LoVo (cell line): Measurements from ENCODE around the gene DCLK1.
"Not testable (repeated sequence)": the region's sequence is repeated elsewhere in the genome, so short reads cannot be mapped to it uniquely, and the experiment has no call there.

ENCODE experiments used
- DNase-seq: peaks from one replicate; pipeline ENCODE4 v3.0.0-alpha.2; 2016; ENCODE audit warnings: low spot score

DCLK1 gene

GRCh38 chr13:35984776-35985453 lies 146.3 kb downstream of the DCLK1 start:
- no peak for DNase-seq

- no peak for DNase-seq
Observed at GRCh38 chr13:35984287-35984686, 146.9 kb downstream of the DCLK1 start.

- DNase-seq: not testable (repeated sequence)
Observed at GRCh38 chr13:35983703-35984102, 147.5 kb downstream of the DCLK1 start.

GRCh38 chr13:35983206-35983605 lies 148.0 kb downstream of the DCLK1 start:
- DNase-seq: no peak

- DNase-seq: no peak
Observed at GRCh38 chr13:35979361-35979951, 151.7 kb downstream of the DCLK1 start.

GRCh38 chr13:35978607-35979316 lies 152.4 kb downstream of the DCLK1 start:
- DNase-seq: peak; percentile 10

- no peak for DNase-seq
Observed at GRCh38 chr13:35977060-35977459, 154.1 kb downstream of the DCLK1 start.

- no peak for DNase-seq
Observed at GRCh38 chr13:35976126-35976525, 155.1 kb downstream of the DCLK1 start.

GRCh38 chr13:35966951-35967350 lies 164.2 kb downstream of the DCLK1 start:
- DNase-seq: not testable (repeated sequence)

- no peak for DNase-seq
Observed at GRCh38 chr13:35966024-35966423, 165.2 kb downstream of the DCLK1 start.

GRCh38 chr13:35965226-35965927 lies 165.8 kb downstream of the DCLK1 start:
- no peak for DNase-seq

GRCh38 chr13:35964863-35965180 lies 166.4 kb downstream of the DCLK1 start:
- DNase-seq: no peak

- no peak for DNase-seq
Observed at GRCh38 chr13:35964011-35964862, 166.9 kb downstream of the DCLK1 start.

GRCh38 chr13:35961461-35962220 lies 169.5 kb downstream of the DCLK1 start:
- DNase-seq: no peak

- DNase-seq: no peak
Observed at GRCh38 chr13:35961002-35961401, 170.2 kb downstream of the DCLK1 start.

GRCh38 chr13:35957996-35958395 lies 173.2 kb downstream of the DCLK1 start:
- DNase-seq: no peak

- DNase-seq: no peak
Observed at GRCh38 chr13:35957241-35957731, 173.9 kb downstream of the DCLK1 start.

GRCh38 chr13:35956074-35956473 lies 175.1 kb downstream of the DCLK1 start:
- no peak for DNase-seq

GRCh38 chr13:35954207-35954560 lies 177.0 kb downstream of the DCLK1 start:
- no peak for DNase-seq

- no peak for DNase-seq
Observed at GRCh38 chr13:35953537-35954206, 177.5 kb downstream of the DCLK1 start.
